GM12878 (cell line): ENCODE measurements around the gene ZNF280C. TPM values are rescaled to one million over a fixed set of nuclear protein-coding genes. Genes with fewer than 3 reads are reported as not detected.

Experiments used
- ATAC-seq: fragments of 200-7000 bp; cut with Tn5 transposase; 3 replicates; pipeline ENCODE4 v1.9.1; 2020; ENCODE audit warnings: mild to moderate bottlenecking, moderate library complexity
- BruUV-seq: library from RNA; stranded (reverse); fragments of 400-500 nt; replicated peaks from 2 replicates; lab custom pipeline; 2021; lab: Mats Ljungman, UMichigan
- CTCF ChIA-PET: fragments of 300-600 bp; sonication (Branson Sonifier 250); formaldehyde crosslinking; extraction: SDS; loops from one replicate; lab custom pipeline; 2021; ENCODE audit warnings: inconsistent platforms; lab: Yijun Ruan, JAX
- POLR2A ChIA-PET: fragments of 350-600 bp; formaldehyde crosslinking; extraction: SDS; loops from one replicate; lab custom pipeline; 2021; ENCODE audit warnings: inconsistent platforms; lab: Charles Lee
- RAD21 ChIA-PET: fragments of 300-600 bp; sonication (Branson Sonifier 250); formaldehyde crosslinking; loops from one replicate; lab custom pipeline; 2023; ENCODE audit warnings: antibody characterized with exemption; ENCODE audit not compliant: unreplicated experiment; lab: Charles Lee
- SMC1A ChIA-PET: fragments of 300-600 bp; sonication (Branson Sonifier 250); formaldehyde crosslinking; loops from one replicate; lab custom pipeline; 2023; ENCODE audit not compliant: unreplicated experiment, uncharacterized antibody; lab: Charles Lee
- DNase-seq: peaks from one replicate; pipeline ENCODE4 v3.0.0-alpha.2; 2011; ENCODE audit warnings: low read depth, low spot score
- FAIRE-seq: peaks from 3 replicates; lab custom pipeline; 2011; peaks lifted over from hg19 to GRCh38; lab: Jason Lieb, UNC
- H2AFZ ChIP-seq: 2 replicates; pipeline ENCODE4 v1.6.0; 2011; ENCODE audit warnings: low read depth, low read length, control low read depth; ENCODE audit not compliant: control insufficient read depth
- H3K27ac ChIP-seq: 2 replicates; pipeline ENCODE4 v1.5.1; 2011; ENCODE audit warnings: control low read depth; ENCODE audit not compliant: control insufficient read depth, insufficient read depth
- H3K27me3 ChIP-seq, 2 experiments: replicated peaks in 1 of 2; 2 replicates each; pipeline versions ENCODE4 v1.6.0 to v1.6.1; 2011; ENCODE audit warnings: low read length in 1 of 2; ENCODE audit not compliant: control insufficient read depth in 2 of 2, insufficient read depth in 2 of 2
- H3K36me3 ChIP-seq, 2 experiments: 2 replicates each; pipeline ENCODE4 v1.5.1; 2011; ENCODE audit warnings: low read length in 1 of 2; ENCODE audit not compliant: control insufficient read depth in 2 of 2, insufficient read depth in 2 of 2
- H3K4me1 ChIP-seq: 2 replicates; pipeline ENCODE4 v1.6.1; 2011; ENCODE audit warnings: mild to moderate bottlenecking, low read length, moderate library complexity, mixed read lengths; ENCODE audit not compliant: control insufficient read depth, insufficient read depth
- H3K4me2 ChIP-seq: 2 replicates; pipeline ENCODE4 v1.6.0; 2011; ENCODE audit warnings: control low read depth; ENCODE audit not compliant: control insufficient read depth, insufficient read depth
- H3K4me3 ChIP-seq: fragments of 200-600 bp; sonication (generic); 2 replicates; pipeline ENCODE4 v1.5.1; 2016
- H3K79me2 ChIP-seq: 2 replicates; pipeline ENCODE4 v1.6.0; 2011; ENCODE audit warnings: low read length; ENCODE audit not compliant: control insufficient read depth, insufficient read depth
- H3K9ac ChIP-seq: 2 replicates; pipeline ENCODE4 v1.8.0; 2011; ENCODE audit warnings: low read length, control low read depth, mixed read lengths; ENCODE audit not compliant: control insufficient read depth, insufficient read depth
- H3K9me3 ChIP-seq: replicated peaks from 3 replicates; pipeline ENCODE4 v1.5.1; 2011; ENCODE audit warnings: mild to moderate bottlenecking, low read length; ENCODE audit not compliant: control insufficient read depth, insufficient read depth
- H4K20me1 ChIP-seq: 2 replicates; pipeline ENCODE4 v1.6.0; 2011; ENCODE audit not compliant: control insufficient read depth, insufficient read depth
- CEBPZ ChIP-seq: fragments of 150-350 bp; IDR thresholded peaks from 2 replicates; pipeline ENCODE4 v1.6.1; 2016; ENCODE audit warnings: low read depth, low read length
- CHD4 ChIP-seq: fragments of 200-600 bp; sonication (generic); IDR thresholded peaks from 2 replicates; pipeline ENCODE4 v1.6.1; 2016; ENCODE audit warnings: mild to moderate bottlenecking
- HDGF ChIP-seq: fragments of 450-650 bp; IDR thresholded peaks from 2 replicates; pipeline ENCODE4 v1.6.1; 2016; ENCODE audit warnings: antibody characterized with exemption
- MTA2 ChIP-seq: fragments of 450-650 bp; IDR thresholded peaks from 2 replicates; pipeline ENCODE4 v1.6.1; 2016; ENCODE audit warnings: low read depth, mild to moderate bottlenecking, moderate library complexity
- NFIC ChIP-seq: IDR thresholded peaks from 2 replicates; pipeline ENCODE4 v1.6.1; 2012; ENCODE audit warnings: low read depth, mild to moderate bottlenecking, inconsistent platforms, low read length, moderate library complexity
- NRF1 ChIP-seq: conservative IDR thresholded peaks from 2 replicates; pipeline ENCODE4 v1.6.1; 2011; ENCODE audit warnings: mild to moderate bottlenecking, low read depth, low read length, improper control_type of control experiment
- PML ChIP-seq: IDR thresholded peaks from 2 replicates; pipeline ENCODE4 v1.6.1; 2012; ENCODE audit warnings: low read length, inconsistent platforms
- YBX1 ChIP-seq: fragments of 450-650 bp; IDR thresholded peaks from 2 replicates; pipeline ENCODE4 v1.6.1; 2016; ENCODE audit warnings: antibody characterized with exemption
- ZNF622 ChIP-seq: fragments of 450-650 bp; IDR thresholded peaks from 2 replicates; pipeline ENCODE4 v1.6.1; 2017; ENCODE audit warnings: mild to moderate bottlenecking, inconsistent platforms
- ZSCAN29 ChIP-seq: fragments of 450-650 bp; IDR thresholded peaks from 2 replicates; pipeline ENCODE4 v1.6.1; 2017; ENCODE audit warnings: mild to moderate bottlenecking, moderate library complexity
- WGBS: methylation state at CpG from one replicate; pipeline ENCODE4 v1.1.6; 2016; ENCODE audit warnings: low lambda C conversion rate; ENCODE audit not compliant: insufficient replicate concordance, insufficient coverage; ENCODE audit errors: missing lambda C conversion rate; 5-methylcytosine and 5-hydroxymethylcytosine counted together
- in situ Hi-C: fragments of 300-500 bp; cut with MboI; formaldehyde crosslinking; loops from 9 replicates; pipeline ENCODE4 v1.14.3; 2018; ENCODE audit warnings: mixed read lengths
- intact Hi-C: fragments of 100-400 bp; cut with micrococcal nuclease; formaldehyde crosslinking; loops from one replicate; pipeline ENCODE4 v1.14.2; 2022; ENCODE audit not compliant: unreplicated experiment
- polyA plus RNA-seq, 11 experiments: library from polyadenylated mRNA; depleted of rRNA in 4 of 11; unstranded in 6 of 11; stranded (reverse) in 5 of 11; fragments of >200 nt; fragmentation: Nextera tagmentation in 4 of 11; fragmentation: Illumina TruSeq in 1 of 11; extraction: Ambion mirVana in 4 of 11; extraction: Trizol in 1 of 11; gene quantifications; 1 replicate in 1 of 11; 2 replicates in 10 of 11; pipeline versions ENCODE4 v1.2.1 to v1.2.3, GENCODE V29; 2011 to 2016; ENCODE audit warnings: inconsistent platforms in 2 of 11, missing spikeins in 2 of 11, low read depth in 1 of 11
- small RNA-seq: library from RNA; depleted of rRNA; stranded (forward); fragments of <200 nt; gene quantifications from one replicate; pipeline ENCODE3, GENCODE V24; 2014
- total RNA-seq, 4 experiments: library from RNA; depleted of rRNA in 3 of 4; stranded (reverse); fragments of >200 nt in 3 of 4; fragmentation: Illumina TruSeq in 1 of 4; extraction: Trizol in 1 of 4; gene quantifications; 2 replicates each; pipeline versions ENCODE4 v1.2.1 to v1.2.3, GENCODE V29; 2013 to 2021

Gene ZNF280C
- total and polyA plus RNA-seq, 10 of the 15 experiments (the other 5 are each of a cell fraction or from before 2014, with no cell fraction given), result 0.82 to 8.8 (median 5.7) TPM

- no peak for DNase-seq
- Histone ChIP-seq H3K27ac (no peak overlapping the region), H3K36me3 (peaks cover 0 to 3% of the 10 kb centered on the region in 2 experiments; a peak in 1 of 4 replicates), H3K9ac (no peak overlapping the region), H3K9me3 (no peaks in the 10 kb centered on the region), H2AFZ (no peak overlapping the region)
- ChIA-PET CTCF (interaction anchor here (1.0 to 1.8 kb wide), 8 partner anchors 10 to 76 kb away, joined by 3 to 5 read pairs (median 4); partner anchors contain the start of gene AIFM1), POLR2A (interaction anchor here (0.5 to 2.1 kb wide), 3 partner anchors 9 to 15 kb away, joined by 3 to 5 read pairs (median 4); no protein-coding TSS in a partner anchor)
- FAIRE-seq, result no peak
- no peak for ATAC-seq
- intact Hi-C loops, result no loop called here
- 80% methylated on average over 2 of the region's 2 CpGs for WGBS
- BruUV-seq, result no TSS peak
- TF ChIP-seq MTA2 (no peak), CEBPZ (no peak), NFIC (no peak), PML (no peak), NRF1 (no peak), ZNF622 (no peak), ZSCAN29 (no peak), YBX1 (no peak), HDGF (no peak), CHD4 (no peak)
- TF ChIP-seq, all 136 proteins: peak for 0
- H3K27me3 ChIP-seq, result no peaks in the 10 kb centered on the region
- no peaks in the 10 kb centered on the region for H4K20me1 ChIP-seq
- no peak overlapping the region for H3K4me3 ChIP-seq
- peaks cover 7% of the 10 kb centered on the region for H3K79me2 ChIP-seq
- in situ Hi-C loops, result no loop called here
- H3K4me1 ChIP-seq, result no peaks in the 10 kb centered on the region
- SMC1A ChIA-PET, result interaction anchor here (0.7 to 1.8 kb wide), 5 partner anchors 8 to 131 kb away, joined by 3 to 8 read pairs (median 5); no protein-coding TSS in a partner anchor
- RAD21 ChIA-PET, result no interaction called here
- no peak overlapping the region for H3K4me2 ChIP-seq
These were observed 113.1 kb downstream of the ZNF280C start for GRCh38 chrX:130155564-130155963.

Small RNA genes lying within 50 kb of the gene (small RNA-seq; reads per million reads assigned to genes)
- not detected for gene RNU6-1130P

Other genes with a start within 250 kb of the ZNF280C start
- gene ELF4, start 158.4 kb downstream of the ZNF280C start, total RNA-seq (2014; rRNA removed), result 22.9 and 25.8 TPM in 2 replicates
- 12.3 and 13.8 TPM in 2 replicates for gene ELF4, start 158.4 kb downstream of the ZNF280C start, total RNA-seq (2014; rRNA removed; fragmentation: Illumina TruSeq; extraction: Trizol)
- 34.4 and 35.1 TPM in 2 replicates for gene ELF4, start 158.4 kb downstream of the ZNF280C start, total RNA-seq (2021)
- 15.7 and 33.0 TPM in 2 replicates for gene ELF4, start 158.4 kb downstream of the ZNF280C start, polyA plus RNA-seq (2011; rRNA removed)
- gene ELF4, start 158.4 kb downstream of the ZNF280C start, polyA plus RNA-seq (2014; fragmentation: Illumina TruSeq; extraction: Trizol), result 32.3 and 36.7 TPM in 2 replicates
- 1 to 10 TPM; 4.0 to 5.2 TPM for gene ELF4, start 158.4 kb downstream of the ZNF280C start, polyA plus RNA-seq (2014; fragmentation: Nextera tagmentation; extraction: Ambion mirVana)
- 24.7 and 27.3 TPM in 2 replicates for gene ELF4, start 158.4 kb downstream of the ZNF280C start, polyA plus RNA-seq (2014; rRNA removed)
- gene ELF4, start 158.4 kb downstream of the ZNF280C start, polyA plus RNA-seq (2016; fragmentation: Nextera tagmentation; extraction: Ambion mirVana), result 10 to 100 TPM; 19.3 to 20.4 TPM
- 47.3 and 50.5 TPM in 2 replicates for gene AIFM1, start 103.1 kb downstream of the ZNF280C start, total RNA-seq (2014; rRNA removed)
- 87.0 and 92.5 TPM in 2 replicates for gene AIFM1, start 103.1 kb downstream of the ZNF280C start, total RNA-seq (2014; rRNA removed; fragmentation: Illumina TruSeq; extraction: Trizol)
- gene AIFM1, start 103.1 kb downstream of the ZNF280C start, total RNA-seq (2021), result 77.5 and 80.9 TPM in 2 replicates
- 76.2 and 86.8 TPM in 2 replicates for gene AIFM1, start 103.1 kb downstream of the ZNF280C start, polyA plus RNA-seq (2011; rRNA removed)
- gene AIFM1, start 103.1 kb downstream of the ZNF280C start, polyA plus RNA-seq (2014; fragmentation: Illumina TruSeq; extraction: Trizol), result 99.1 and 116 TPM in 2 replicates
- gene AIFM1, start 103.1 kb downstream of the ZNF280C start, polyA plus RNA-seq (2014; fragmentation: Nextera tagmentation; extraction: Ambion mirVana), result 10 to 100 TPM; 44.2 to 78.0 TPM
- 72.4 and 82.0 TPM in 2 replicates for gene AIFM1, start 103.1 kb downstream of the ZNF280C start, polyA plus RNA-seq (2014; rRNA removed)
- gene AIFM1, start 103.1 kb downstream of the ZNF280C start, polyA plus RNA-seq (2016; fragmentation: Nextera tagmentation; extraction: Ambion mirVana), result 100 to 1,000 TPM; 121 TPM
- 37.1 and 39.7 TPM in 2 replicates for gene RAB33A, start 96.9 kb downstream of the ZNF280C start, total RNA-seq (2014; rRNA removed)
- 19.1 and 19.8 TPM in 2 replicates for gene RAB33A, start 96.9 kb downstream of the ZNF280C start, total RNA-seq (2014; rRNA removed; fragmentation: Illumina TruSeq; extraction: Trizol)
- gene RAB33A, start 96.9 kb downstream of the ZNF280C start, total RNA-seq (2021), result 21.8 and 24.4 TPM in 2 replicates
- gene RAB33A, start 96.9 kb downstream of the ZNF280C start, polyA plus RNA-seq (2011; rRNA removed), result 48.6 and 67.3 TPM in 2 replicates
- 30.5 and 38.5 TPM in 2 replicates for gene RAB33A, start 96.9 kb downstream of the ZNF280C start, polyA plus RNA-seq (2014; fragmentation: Illumina TruSeq; extraction: Trizol)
- gene RAB33A, start 96.9 kb downstream of the ZNF280C start, polyA plus RNA-seq (2014; fragmentation: Nextera tagmentation; extraction: Ambion mirVana), result 10 to 100 TPM in 1 of 2 experiments, 1 to 10 TPM in 1; 6.3 to 14.7 TPM
- gene RAB33A, start 96.9 kb downstream of the ZNF280C start, polyA plus RNA-seq (2014; rRNA removed), result 38.5 and 40.5 TPM in 2 replicates
- 10 to 100 TPM; 36.2 to 37.3 TPM for gene RAB33A, start 96.9 kb downstream of the ZNF280C start, polyA plus RNA-seq (2016; fragmentation: Nextera tagmentation; extraction: Ambion mirVana)
- gene SLC25A14, start 71.0 kb upstream of the ZNF280C start, total RNA-seq (2014; rRNA removed), result 7.6 and 11.3 TPM in 2 replicates
- 8.7 and 10.5 TPM in 2 replicates for gene SLC25A14, start 71.0 kb upstream of the ZNF280C start, total RNA-seq (2014; rRNA removed; fragmentation: Illumina TruSeq; extraction: Trizol)
- 7.7 and 8.9 TPM in 2 replicates for gene SLC25A14, start 71.0 kb upstream of the ZNF280C start, total RNA-seq (2021)
- gene SLC25A14, start 71.0 kb upstream of the ZNF280C start, polyA plus RNA-seq (2011; rRNA removed), result 13.4 and 20.8 TPM in 2 replicates
- gene SLC25A14, start 71.0 kb upstream of the ZNF280C start, polyA plus RNA-seq (2014; fragmentation: Illumina TruSeq; extraction: Trizol), result 10.9 and 14.2 TPM in 2 replicates
- gene SLC25A14, start 71.0 kb upstream of the ZNF280C start, polyA plus RNA-seq (2014; fragmentation: Nextera tagmentation; extraction: Ambion mirVana), result 10 to 100 TPM; 14.5 to 16.7 TPM
- 11.7 and 14.6 TPM in 2 replicates for gene SLC25A14, start 71.0 kb upstream of the ZNF280C start, polyA plus RNA-seq (2014; rRNA removed)
- 10 to 100 TPM; 16.4 to 17.0 TPM for gene SLC25A14, start 71.0 kb upstream of the ZNF280C start, polyA plus RNA-seq (2016; fragmentation: Nextera tagmentation; extraction: Ambion mirVana)
- gene GPR119, start 116.8 kb upstream of the ZNF280C start, total RNA-seq (2014; rRNA removed), result not detected in 2 replicates
- gene GPR119, start 116.8 kb upstream of the ZNF280C start, total RNA-seq (2014; rRNA removed; fragmentation: Illumina TruSeq; extraction: Trizol), result not detected in 2 replicates
- not detected in 2 replicates for gene GPR119, start 116.8 kb upstream of the ZNF280C start, total RNA-seq (2021)
- gene GPR119, start 116.8 kb upstream of the ZNF280C start, polyA plus RNA-seq (2011; rRNA removed), result not detected in 2 replicates
- not detected in 2 replicates for gene GPR119, start 116.8 kb upstream of the ZNF280C start, polyA plus RNA-seq (2014; fragmentation: Illumina TruSeq; extraction: Trizol)
- gene GPR119, start 116.8 kb upstream of the ZNF280C start, polyA plus RNA-seq (2014; fragmentation: Nextera tagmentation; extraction: Ambion mirVana), result not detected
- gene GPR119, start 116.8 kb upstream of the ZNF280C start, polyA plus RNA-seq (2014; rRNA removed), result not detected in 2 replicates
- gene GPR119, start 116.8 kb upstream of the ZNF280C start, polyA plus RNA-seq (2016; fragmentation: Nextera tagmentation; extraction: Ambion mirVana), result not detected
- gene RBMX2, start 133.1 kb upstream of the ZNF280C start, total RNA-seq (2014; rRNA removed), result 21.5 and 26.3 TPM in 2 replicates
- 44.1 and 44.6 TPM in 2 replicates for gene RBMX2, start 133.1 kb upstream of the ZNF280C start, total RNA-seq (2014; rRNA removed; fragmentation: Illumina TruSeq; extraction: Trizol)
- 18.9 and 20.5 TPM in 2 replicates for gene RBMX2, start 133.1 kb upstream of the ZNF280C start, total RNA-seq (2021)
- gene RBMX2, start 133.1 kb upstream of the ZNF280C start, polyA plus RNA-seq (2011; rRNA removed), result 35.4 and 47.9 TPM in 2 replicates
- 37.3 and 49.6 TPM in 2 replicates for gene RBMX2, start 133.1 kb upstream of the ZNF280C start, polyA plus RNA-seq (2014; fragmentation: Illumina TruSeq; extraction: Trizol)
- gene RBMX2, start 133.1 kb upstream of the ZNF280C start, polyA plus RNA-seq (2014; fragmentation: Nextera tagmentation; extraction: Ambion mirVana), result 10 to 100 TPM; 35.6 to 56.0 TPM
- gene RBMX2, start 133.1 kb upstream of the ZNF280C start, polyA plus RNA-seq (2014; rRNA removed), result 23.1 and 29.7 TPM in 2 replicates
- 10 to 100 TPM; 24.0 to 28.0 TPM for gene RBMX2, start 133.1 kb upstream of the ZNF280C start, polyA plus RNA-seq (2016; fragmentation: Nextera tagmentation; extraction: Ambion mirVana)